Neural cell (in vitro differentiated cells): ENCODE measurements around the gene ZNF10.

ENCODE experiments used
- CTCF ChIP-seq: fragments of 450-650 bp; IDR thresholded peaks from 2 replicates; pipeline ENCODE4 v1.5.1; 2014; ENCODE audit warnings: antibody characterized with exemption, mild to moderate bottlenecking, moderate library complexity; ENCODE audit not compliant: poor library complexity, severe bottlenecking
- MXI1 ChIP-seq: fragments of 450-650 bp; conservative IDR thresholded peaks from 2 replicates; pipeline ENCODE4 v1.6.1; 2014; ENCODE audit warnings: antibody characterized with exemption, mild to moderate bottlenecking; ENCODE audit not compliant: poor library complexity, severe bottlenecking
- RAD21 ChIP-seq: fragments of 450-650 bp; conservative IDR thresholded peaks from 2 replicates; pipeline ENCODE4 v1.6.1; 2014; ENCODE audit warnings: antibody characterized with exemption, mild to moderate bottlenecking, moderate library complexity
- SMC3 ChIP-seq: fragments of 450-650 bp; conservative IDR thresholded peaks from 2 replicates; pipeline ENCODE4 v1.6.1; 2014; ENCODE audit warnings: antibody characterized with exemption, mild to moderate bottlenecking, moderate library complexity; ENCODE audit not compliant: poor library complexity

- TF ChIP-seq CTCF (no peak), MXI1 (no peak), RAD21 (no peak), SMC3 (no peak)
Observed at GRCh38 chr12:133174901-133175300, 44.5 kb downstream of the ZNF10 start.
